ENCODE data around the gene MME. TPM values are rescaled to one million over a fixed set of nuclear protein-coding genes. Genes with fewer than 3 reads are reported as not detected.

The MME gene
- total and polyA plus RNA-seq, 4 donors: 4.1 to 20.7 (median 9.5) TPM

DNA sequence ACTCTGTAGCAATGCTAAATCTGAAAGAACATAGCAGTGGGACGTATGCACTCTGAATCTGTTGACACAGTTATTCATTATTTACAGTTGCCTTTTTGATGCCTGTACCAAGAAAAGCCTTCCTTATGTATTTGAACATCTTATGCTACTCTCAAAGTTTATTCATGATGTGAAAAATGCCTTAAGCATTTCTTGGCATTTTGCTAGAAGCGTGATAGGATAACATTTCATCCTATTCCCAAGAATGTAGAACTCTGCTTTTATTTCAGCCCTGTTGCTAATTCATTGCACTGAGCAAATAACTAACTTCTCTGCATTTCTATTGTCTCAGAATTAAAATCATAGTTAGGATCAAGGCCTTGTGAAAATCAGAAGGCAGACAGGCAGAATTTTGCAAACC lies 107.9 kb downstream of the MME start:
- Histone ChIP-seq H3K27me3 (ENCODE audit: control insufficient read depth in 4 of 4, insufficient read depth in 4 of 4, low read length in 3 of 4) (no peaks in the 10 kb centered on the region), H3K4me3 (ENCODE audit: low read depth in 1 of 3, low read length in 3 of 3) (no peak overlapping the region), H3K27ac (ENCODE audit: low read depth in 1 of 2, low read length in 2 of 2) (no peak overlapping the region), H3K9ac (ENCODE audit: low read depth in 1 of 2, low read length in 2 of 2) (no peak overlapping the region), H3K4me1 (ENCODE audit: control insufficient read depth in 4 of 4, insufficient read depth in 4 of 4, low read length in 3 of 4) (no peaks in the 10 kb centered on the region), H3K9me3 (ENCODE audit: control insufficient read depth in 4 of 4, low read length in 3 of 4) (no peaks in the 10 kb centered on the region), H3K36me3 (ENCODE audit: control insufficient read depth in 4 of 4, insufficient read depth in 3 of 4, low read depth in 1 of 4, low read length in 3 of 4) (no peaks in the 10 kb centered on the region)
- WGBS: 87% methylated on average over 2 of the region's 2 CpGs
- TF ChIP-seq, protein P1, sequence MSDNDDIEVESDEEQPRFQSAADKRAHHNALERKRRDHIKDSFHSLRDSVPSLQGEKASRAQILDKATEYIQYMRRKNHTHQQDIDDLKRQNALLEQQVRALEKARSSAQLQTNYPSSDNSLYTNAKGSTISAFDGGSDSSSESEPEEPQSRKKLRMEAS (IDR thresholded peaks at IDR 0.05): no peak
- TF ChIP-seq HNF4A (conservative IDR thresholded peaks at IDR 0.05) (no peak), SP1 (IDR thresholded peaks at IDR 0.05) (no peak), HNF4G (IDR thresholded peaks at IDR 0.05) (no peak), FOXA1 (IDR thresholded peaks at IDR 0.05) (no peak), FOXA2 (IDR thresholded peaks at IDR 0.05) (no peak), NR2F2 (IDR thresholded peaks at IDR 0.05) (no peak), JUND (IDR thresholded peaks at IDR 0.05) (no peak), RXRA (IDR thresholded peaks at IDR 0.05) (no peak), RAD21 (IDR thresholded peaks at IDR 0.05) (no peak), YY1 (IDR thresholded peaks at IDR 0.05) (no peak), EGR1 (IDR thresholded peaks at IDR 0.05; ENCODE audit: low read depth in 2 of 2) (no peak), GABPA (IDR thresholded peaks at IDR 0.05 in 1 of 2, conservative IDR thresholded peaks at IDR 0.05 in 1 of 2) (no peak)
- TF ChIP-seq, protein P2, sequence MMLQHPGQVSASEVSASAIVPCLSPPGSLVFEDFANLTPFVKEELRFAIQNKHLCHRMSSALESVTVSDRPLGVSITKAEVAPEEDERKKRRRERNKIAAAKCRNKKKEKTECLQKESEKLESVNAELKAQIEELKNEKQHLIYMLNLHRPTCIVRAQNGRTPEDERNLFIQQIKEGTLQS (IDR thresholded peaks at IDR 0.05): no peak
- TF ChIP-seq, protein P3, sequence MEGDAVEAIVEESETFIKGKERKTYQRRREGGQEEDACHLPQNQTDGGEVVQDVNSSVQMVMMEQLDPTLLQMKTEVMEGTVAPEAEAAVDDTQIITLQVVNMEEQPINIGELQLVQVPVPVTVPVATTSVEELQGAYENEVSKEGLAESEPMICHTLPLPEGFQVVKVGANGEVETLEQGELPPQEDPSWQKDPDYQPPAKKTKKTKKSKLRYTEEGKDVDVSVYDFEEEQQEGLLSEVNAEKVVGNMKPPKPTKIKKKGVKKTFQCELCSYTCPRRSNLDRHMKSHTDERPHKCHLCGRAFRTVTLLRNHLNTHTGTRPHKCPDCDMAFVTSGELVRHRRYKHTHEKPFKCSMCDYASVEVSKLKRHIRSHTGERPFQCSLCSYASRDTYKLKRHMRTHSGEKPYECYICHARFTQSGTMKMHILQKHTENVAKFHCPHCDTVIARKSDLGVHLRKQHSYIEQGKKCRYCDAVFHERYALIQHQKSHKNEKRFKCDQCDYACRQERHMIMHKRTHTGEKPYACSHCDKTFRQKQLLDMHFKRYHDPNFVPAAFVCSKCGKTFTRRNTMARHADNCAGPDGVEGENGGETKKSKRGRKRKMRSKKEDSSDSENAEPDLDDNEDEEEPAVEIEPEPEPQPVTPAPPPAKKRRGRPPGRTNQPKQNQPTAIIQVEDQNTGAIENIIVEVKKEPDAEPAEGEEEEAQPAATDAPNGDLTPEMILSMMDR (IDR thresholded peaks at IDR 0.05; ENCODE audit: low read depth, low read length, missing input control): no peak
- TF ChIP-seq, protein P4, sequence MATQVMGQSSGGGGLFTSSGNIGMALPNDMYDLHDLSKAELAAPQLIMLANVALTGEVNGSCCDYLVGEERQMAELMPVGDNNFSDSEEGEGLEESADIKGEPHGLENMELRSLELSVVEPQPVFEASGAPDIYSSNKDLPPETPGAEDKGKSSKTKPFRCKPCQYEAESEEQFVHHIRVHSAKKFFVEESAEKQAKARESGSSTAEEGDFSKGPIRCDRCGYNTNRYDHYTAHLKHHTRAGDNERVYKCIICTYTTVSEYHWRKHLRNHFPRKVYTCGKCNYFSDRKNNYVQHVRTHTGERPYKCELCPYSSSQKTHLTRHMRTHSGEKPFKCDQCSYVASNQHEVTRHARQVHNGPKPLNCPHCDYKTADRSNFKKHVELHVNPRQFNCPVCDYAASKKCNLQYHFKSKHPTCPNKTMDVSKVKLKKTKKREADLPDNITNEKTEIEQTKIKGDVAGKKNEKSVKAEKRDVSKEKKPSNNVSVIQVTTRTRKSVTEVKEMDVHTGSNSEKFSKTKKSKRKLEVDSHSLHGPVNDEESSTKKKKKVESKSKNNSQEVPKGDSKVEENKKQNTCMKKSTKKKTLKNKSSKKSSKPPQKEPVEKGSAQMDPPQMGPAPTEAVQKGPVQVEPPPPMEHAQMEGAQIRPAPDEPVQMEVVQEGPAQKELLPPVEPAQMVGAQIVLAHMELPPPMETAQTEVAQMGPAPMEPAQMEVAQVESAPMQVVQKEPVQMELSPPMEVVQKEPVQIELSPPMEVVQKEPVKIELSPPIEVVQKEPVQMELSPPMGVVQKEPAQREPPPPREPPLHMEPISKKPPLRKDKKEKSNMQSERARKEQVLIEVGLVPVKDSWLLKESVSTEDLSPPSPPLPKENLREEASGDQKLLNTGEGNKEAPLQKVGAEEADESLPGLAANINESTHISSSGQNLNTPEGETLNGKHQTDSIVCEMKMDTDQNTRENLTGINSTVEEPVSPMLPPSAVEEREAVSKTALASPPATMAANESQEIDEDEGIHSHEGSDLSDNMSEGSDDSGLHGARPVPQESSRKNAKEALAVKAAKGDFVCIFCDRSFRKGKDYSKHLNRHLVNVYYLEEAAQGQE (IDR thresholded peaks at IDR 0.05): no peak
- TF ChIP-seq, protein P5, sequence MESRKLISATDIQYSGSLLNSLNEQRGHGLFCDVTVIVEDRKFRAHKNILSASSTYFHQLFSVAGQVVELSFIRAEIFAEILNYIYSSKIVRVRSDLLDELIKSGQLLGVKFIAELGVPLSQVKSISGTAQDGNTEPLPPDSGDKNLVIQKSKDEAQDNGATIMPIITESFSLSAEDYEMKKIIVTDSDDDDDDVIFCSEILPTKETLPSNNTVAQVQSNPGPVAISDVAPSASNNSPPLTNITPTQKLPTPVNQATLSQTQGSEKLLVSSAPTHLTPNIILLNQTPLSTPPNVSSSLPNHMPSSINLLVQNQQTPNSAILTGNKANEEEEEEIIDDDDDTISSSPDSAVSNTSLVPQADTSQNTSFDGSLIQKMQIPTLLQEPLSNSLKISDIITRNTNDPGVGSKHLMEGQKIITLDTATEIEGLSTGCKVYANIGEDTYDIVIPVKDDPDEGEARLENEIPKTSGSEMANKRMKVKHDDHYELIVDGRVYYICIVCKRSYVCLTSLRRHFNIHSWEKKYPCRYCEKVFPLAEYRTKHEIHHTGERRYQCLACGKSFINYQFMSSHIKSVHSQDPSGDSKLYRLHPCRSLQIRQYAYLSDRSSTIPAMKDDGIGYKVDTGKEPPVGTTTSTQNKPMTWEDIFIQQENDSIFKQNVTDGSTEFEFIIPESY (IDR thresholded peaks at IDR 0.05): no peak
- DNase-seq (ENCODE audit: low spot score): no peak

DNA sequence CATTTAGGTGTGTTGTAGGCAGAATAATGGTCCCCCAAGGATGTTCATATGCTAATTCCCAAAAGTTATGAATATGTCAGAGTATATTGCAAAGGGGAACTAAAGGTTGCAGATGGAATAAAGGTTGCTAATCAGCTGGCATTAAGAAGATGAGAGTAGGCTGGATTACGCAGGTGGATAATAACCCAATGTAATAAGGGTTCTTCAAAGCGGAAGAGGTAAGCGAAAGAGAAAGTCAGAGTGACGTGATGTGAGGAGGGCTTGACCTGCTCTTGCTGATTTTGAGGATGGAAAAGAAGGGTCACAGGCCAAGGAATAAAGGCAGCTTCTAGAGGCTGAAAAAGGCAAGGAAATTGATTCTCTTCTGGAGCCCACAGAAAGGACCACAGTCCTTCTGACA lies 109.4 kb downstream of the MME start:
- H3K4me3 ChIP-seq (ENCODE audit: low read depth in 1 of 3, low read length in 3 of 3): no peak overlapping the region
- H3K9ac ChIP-seq (ENCODE audit: low read depth in 1 of 2, low read length in 2 of 2): no peak overlapping the region
- DNase-seq (ENCODE audit: low spot score): no peak
- WGBS: 91% methylated on average over 4 of the region's 4 CpGs
- H3K27ac ChIP-seq (ENCODE audit: low read depth in 1 of 2, low read length in 2 of 2): no peak overlapping the region
- H3K4me1 ChIP-seq (ENCODE audit: control insufficient read depth in 4 of 4, insufficient read depth in 4 of 4, low read length in 3 of 4): no peaks in the 10 kb centered on the region
- no peaks in the 10 kb centered on the region for H3K9me3 ChIP-seq (ENCODE audit: control insufficient read depth in 4 of 4, low read length in 3 of 4)
- no peaks in the 10 kb centered on the region for H3K27me3 ChIP-seq (ENCODE audit: control insufficient read depth in 4 of 4, insufficient read depth in 4 of 4, low read length in 3 of 4)
- H3K36me3 ChIP-seq (ENCODE audit: control insufficient read depth in 4 of 4, insufficient read depth in 3 of 4, low read depth in 1 of 4, low read length in 3 of 4): no peaks in the 10 kb centered on the region
- TF ChIP-seq FOXA2 (IDR thresholded peaks at IDR 0.05) (no peak), HNF4A (conservative IDR thresholded peaks at IDR 0.05) (no peak), RAD21 (IDR thresholded peaks at IDR 0.05) (no peak), SP1 (IDR thresholded peaks at IDR 0.05) (no peak), YY1 (IDR thresholded peaks at IDR 0.05) (no peak), GABPA (IDR thresholded peaks at IDR 0.05 in 1 of 2, conservative IDR thresholded peaks at IDR 0.05 in 1 of 2) (no peak), TAF1 (conservative IDR thresholded peaks at IDR 0.05) (no peak), EGR1 (IDR thresholded peaks at IDR 0.05; ENCODE audit: low read depth in 2 of 2) (no peak)
- TF ChIP-seq, protein P1 (IDR thresholded peaks at IDR 0.05): no peak
- TF ChIP-seq, protein P5 (IDR thresholded peaks at IDR 0.05): no peak
- TF ChIP-seq, protein P2 (IDR thresholded peaks at IDR 0.05): no peak
- TF ChIP-seq, protein P3 (IDR thresholded peaks at IDR 0.05; ENCODE audit: low read depth, low read length, missing input control): no peak

All from liver (tissue), 9 donors.